Activated naive CD8-positive, alpha-beta T cell treated with anti-CD3 and anti-CD28 coated beads, Interleukin-2, amount 50 U/mL, for 24 hours (primary cell): ENCODE results near the gene HOXA5.
A peak's percentile ranks its signal among the peaks of the same experiment; 100 is the strongest.

Experiments used
- ATAC-seq: fragments of 150-1000 bp; cut with Tn5 transposase; one replicate; pipeline ENCODE4 v1.10.0; 2021
- DNase-seq: peaks from one replicate; pipeline ENCODE4 v3.0.0; 2021
- H3K27ac Mint-ChIP-seq: one replicate; pipeline ENCODE4 v1.8.0; 2021; ENCODE audit warnings: mild to moderate bottlenecking, mixed read lengths
- H3K27me3 Mint-ChIP-seq: one replicate; pipeline ENCODE4 v1.8.0; 2021; ENCODE audit warnings: mixed read lengths
- H3K36me3 Mint-ChIP-seq: one replicate; pipeline ENCODE4 v1.8.0; 2021; ENCODE audit warnings: low read depth, mixed read lengths
- H3K4me1 Mint-ChIP-seq: one replicate; pipeline ENCODE4 v1.8.0; 2021; ENCODE audit warnings: mixed read lengths
- H3K4me3 Mint-ChIP-seq: one replicate; pipeline ENCODE4 v1.8.0; 2021; ENCODE audit warnings: mild to moderate bottlenecking, moderate library complexity, mixed read lengths
- H3K9me3 Mint-ChIP-seq: one replicate; pipeline ENCODE4 v1.8.0; 2021; ENCODE audit warnings: mixed read lengths

The HOXA5 gene

GRCh38 chr7:27161214-27161720 is 17.8 kb upstream of the HOXA5 start:
- no peak for DNase-seq
- Mint-ChIP-seq H3K9me3 (no peaks in the 10 kb centered on the region), H3K4me3 (peak overlapping the region; percentile 61), H3K27me3 (peaks cover 82% of the 10 kb centered on the region), H3K27ac (no peak overlapping the region), H3K4me1 (peaks cover 38% of the 10 kb centered on the region), H3K36me3 (no peaks in the 10 kb centered on the region)
- no peak for ATAC-seq

GRCh38 chr7:27160546-27161213 is 17.2 kb upstream of the HOXA5 start:
- H3K4me1 Mint-ChIP-seq = peaks cover 36% of the 10 kb centered on the region
- no peak overlapping the region for H3K27ac Mint-ChIP-seq
- peak overlapping the region; percentile 61 for H3K4me3 Mint-ChIP-seq
- ATAC-seq (peak; percentile 60), DNase-seq (peak; percentile 90)
- no peaks in the 10 kb centered on the region for H3K36me3 Mint-ChIP-seq
- peaks cover 83% of the 10 kb centered on the region for H3K27me3 Mint-ChIP-seq
- H3K9me3 Mint-ChIP-seq = no peaks in the 10 kb centered on the region

- Mint-ChIP-seq H3K4me1 (peaks cover 38% of the 10 kb centered on the region), H3K9me3 (no peaks in the 10 kb centered on the region), H3K27me3 (peaks cover 84% of the 10 kb centered on the region), H3K4me3 (peak overlapping the region; percentile 50), H3K27ac (no peak overlapping the region), H3K36me3 (no peaks in the 10 kb centered on the region)
- no peak for ATAC-seq
- no peak for DNase-seq
These were observed 16.7 kb upstream of the HOXA5 start for GRCh38 chr7:27160145-27160545.

- peak overlapping the region; percentile 50 for H3K4me3 Mint-ChIP-seq
- H3K27ac Mint-ChIP-seq = no peak overlapping the region
- H3K9me3 Mint-ChIP-seq = no peaks in the 10 kb centered on the region
- H3K36me3 Mint-ChIP-seq = peaks cover 1% of the 10 kb centered on the region
- peaks cover 87% of the 10 kb centered on the region for H3K27me3 Mint-ChIP-seq
- H3K4me1 Mint-ChIP-seq = peaks cover 45% of the 10 kb centered on the region
- DNase-seq (no peak), ATAC-seq (no peak)
These were observed 16.0 kb upstream of the HOXA5 start for GRCh38 chr7:27159266-27160144.

GRCh38 chr7:27158436-27159265 is 15.2 kb upstream of the HOXA5 start:
- Mint-ChIP-seq H3K27ac (peak overlapping the region; percentile 19), H3K27me3 (peaks cover 88% of the 10 kb centered on the region), H3K9me3 (no peaks in the 10 kb centered on the region), H3K36me3 (peaks cover 1% of the 10 kb centered on the region), H3K4me3 (no peak overlapping the region), H3K4me1 (peaks cover 44% of the 10 kb centered on the region)
- ATAC-seq (no peak), DNase-seq (no peak)

- Mint-ChIP-seq H3K27me3 (peaks cover 88% of the 10 kb centered on the region), H3K4me1 (peaks cover 44% of the 10 kb centered on the region), H3K36me3 (peaks cover 1% of the 10 kb centered on the region), H3K4me3 (peak overlapping the region; percentile 16), H3K27ac (peak overlapping the region; percentile 19), H3K9me3 (no peaks in the 10 kb centered on the region)
- DNase-seq = no peak
- ATAC-seq = no peak
These were observed 14.4 kb upstream of the HOXA5 start for GRCh38 chr7:27157702-27158431.

GRCh38 chr7:27156916-27157701 is 13.6 kb upstream of the HOXA5 start:
- no peak overlapping the region for H3K4me3 Mint-ChIP-seq
- no peaks in the 10 kb centered on the region for H3K9me3 Mint-ChIP-seq
- peaks cover 1% of the 10 kb centered on the region for H3K36me3 Mint-ChIP-seq
- H3K4me1 Mint-ChIP-seq = peaks cover 45% of the 10 kb centered on the region
- DNase-seq (no peak), ATAC-seq (no peak)
- H3K27ac Mint-ChIP-seq = peak overlapping the region; percentile 60
- H3K27me3 Mint-ChIP-seq = peaks cover 87% of the 10 kb centered on the region

- H3K27me3 Mint-ChIP-seq = peaks cover 88% of the 10 kb centered on the region
- peaks cover 1% of the 10 kb centered on the region for H3K36me3 Mint-ChIP-seq
- peak within 1 kb of the TSS; percentile 51 for H3K4me3 Mint-ChIP-seq
- DNase-seq = no peak
- H3K9me3 Mint-ChIP-seq = no peaks in the 10 kb centered on the region
- peaks cover 51% of the 10 kb centered on the region for H3K4me1 Mint-ChIP-seq
- no peak for ATAC-seq
- peak within 1 kb of the TSS; percentile 60 for H3K27ac Mint-ChIP-seq
These were observed 13.0 kb upstream of the HOXA5 start, which contains the start of gene HOXA7 for GRCh38 chr7:27156508-27156898. Gene HOXA7 (minus strand): TSS chr7:27156675. CDS start chr7:27156545, 130 bp downstream.

GRCh38 chr7:27155816-27156507 is 12.5 kb upstream of the HOXA5 start:
- Mint-ChIP-seq H3K27me3 (peaks cover 90% of the 10 kb centered on the region), H3K27ac (peak overlapping the region; percentile 49), H3K4me3 (peak overlapping the region; percentile 51), H3K4me1 (peaks cover 53% of the 10 kb centered on the region), H3K36me3 (peaks cover 1% of the 10 kb centered on the region), H3K9me3 (no peaks in the 10 kb centered on the region)
- ATAC-seq (no peak), DNase-seq (no peak)

GRCh38 chr7:27154901-27155815 is 11.7 kb upstream of the HOXA5 start:
- peak overlapping the region; percentile 49 for H3K27ac Mint-ChIP-seq
- peaks cover 91% of the 10 kb centered on the region for H3K27me3 Mint-ChIP-seq
- H3K36me3 Mint-ChIP-seq = peaks cover 1% of the 10 kb centered on the region
- DNase-seq = no peak
- H3K9me3 Mint-ChIP-seq = no peaks in the 10 kb centered on the region
- ATAC-seq = no peak
- peaks cover 59% of the 10 kb centered on the region for H3K4me1 Mint-ChIP-seq
- H3K4me3 Mint-ChIP-seq = peak overlapping the region; percentile 46

- Mint-ChIP-seq H3K4me3 (peak overlapping the region; percentile 46), H3K36me3 (peaks cover 1% of the 10 kb centered on the region), H3K27ac (no peak overlapping the region), H3K4me1 (peaks cover 54% of the 10 kb centered on the region), H3K9me3 (no peaks in the 10 kb centered on the region), H3K27me3 (peaks cover 91% of the 10 kb centered on the region)
- ATAC-seq (no peak), DNase-seq (no peak)
These were observed 10.9 kb upstream of the HOXA5 start for GRCh38 chr7:27154369-27154768.

- Mint-ChIP-seq H3K36me3 (peaks cover 1% of the 10 kb centered on the region), H3K27me3 (peaks cover 90% of the 10 kb centered on the region)
These were observed 10.0 kb upstream of the HOXA5 start for GRCh38 chr7:27153526-27153925.

More at GRCh38 chr7:27153526-27153925, 10.0 kb upstream of the HOXA5 start:
- ATAC-seq = no peak
- Mint-ChIP-seq H3K4me3 (no peak overlapping the region), H3K27ac (no peak overlapping the region), H3K9me3 (no peaks in the 10 kb centered on the region), H3K4me1 (peaks cover 52% of the 10 kb centered on the region)
- DNase-seq = no peak
